ENCODE results near the gene SSTR5.
A peak's percentile ranks its signal among the peaks of the same experiment; 100 is the strongest.
"Not testable (repeated sequence)": the region's sequence is repeated elsewhere in the genome, so short reads cannot be mapped to it uniquely, and the experiment has no call there.

The SSTR5 gene

GRCh38 chr16:1072526-1073261, at the start of gene SSTR5:
Gene SSTR5, plus strand, starts transcription at chr16:1072747. Its CDS starts 6,122 bp downstream, at chr16:1078869.
- DNase-seq (ENCODE audit: low read depth): no peak
- TF ChIP-seq, protein P1, sequence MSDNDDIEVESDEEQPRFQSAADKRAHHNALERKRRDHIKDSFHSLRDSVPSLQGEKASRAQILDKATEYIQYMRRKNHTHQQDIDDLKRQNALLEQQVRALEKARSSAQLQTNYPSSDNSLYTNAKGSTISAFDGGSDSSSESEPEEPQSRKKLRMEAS (IDR thresholded peaks at IDR 0.05; ENCODE audit: low read depth, low read length): no peak
- no peak for TF ChIP-seq POLR2A (IDR thresholded peaks at IDR 0.05; ENCODE audit: extremely low read depth, insufficient read length)
- TF ChIP-seq, protein P2, sequence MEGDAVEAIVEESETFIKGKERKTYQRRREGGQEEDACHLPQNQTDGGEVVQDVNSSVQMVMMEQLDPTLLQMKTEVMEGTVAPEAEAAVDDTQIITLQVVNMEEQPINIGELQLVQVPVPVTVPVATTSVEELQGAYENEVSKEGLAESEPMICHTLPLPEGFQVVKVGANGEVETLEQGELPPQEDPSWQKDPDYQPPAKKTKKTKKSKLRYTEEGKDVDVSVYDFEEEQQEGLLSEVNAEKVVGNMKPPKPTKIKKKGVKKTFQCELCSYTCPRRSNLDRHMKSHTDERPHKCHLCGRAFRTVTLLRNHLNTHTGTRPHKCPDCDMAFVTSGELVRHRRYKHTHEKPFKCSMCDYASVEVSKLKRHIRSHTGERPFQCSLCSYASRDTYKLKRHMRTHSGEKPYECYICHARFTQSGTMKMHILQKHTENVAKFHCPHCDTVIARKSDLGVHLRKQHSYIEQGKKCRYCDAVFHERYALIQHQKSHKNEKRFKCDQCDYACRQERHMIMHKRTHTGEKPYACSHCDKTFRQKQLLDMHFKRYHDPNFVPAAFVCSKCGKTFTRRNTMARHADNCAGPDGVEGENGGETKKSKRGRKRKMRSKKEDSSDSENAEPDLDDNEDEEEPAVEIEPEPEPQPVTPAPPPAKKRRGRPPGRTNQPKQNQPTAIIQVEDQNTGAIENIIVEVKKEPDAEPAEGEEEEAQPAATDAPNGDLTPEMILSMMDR (IDR thresholded peaks at IDR 0.05; ENCODE audit: low read depth, low read length): no peak
- no peak for TF ChIP-seq MYC (IDR thresholded peaks at IDR 0.05; ENCODE audit: low read depth, low read length)
- H3K4me3 ChIP-seq (ENCODE audit: low read depth, low read length): no peak within 1 kb of the TSS

GRCh38 chr16:1024138-1024537, 48.4 kb upstream of the SSTR5 start:
- no peak overlapping the region for H3K4me3 ChIP-seq (ENCODE audit: low read depth, low read length)
- no peak for DNase-seq (ENCODE audit: low read depth)
- TF ChIP-seq, protein P2 (IDR thresholded peaks at IDR 0.05; ENCODE audit: low read depth, low read length): no peak
- TF ChIP-seq, protein P1 (IDR thresholded peaks at IDR 0.05; ENCODE audit: low read depth, low read length): no peak
- no peak for TF ChIP-seq MYC (IDR thresholded peaks at IDR 0.05; ENCODE audit: low read depth, low read length)
- no peak for TF ChIP-seq POLR2A (IDR thresholded peaks at IDR 0.05; ENCODE audit: extremely low read depth, insufficient read length)

DNA sequence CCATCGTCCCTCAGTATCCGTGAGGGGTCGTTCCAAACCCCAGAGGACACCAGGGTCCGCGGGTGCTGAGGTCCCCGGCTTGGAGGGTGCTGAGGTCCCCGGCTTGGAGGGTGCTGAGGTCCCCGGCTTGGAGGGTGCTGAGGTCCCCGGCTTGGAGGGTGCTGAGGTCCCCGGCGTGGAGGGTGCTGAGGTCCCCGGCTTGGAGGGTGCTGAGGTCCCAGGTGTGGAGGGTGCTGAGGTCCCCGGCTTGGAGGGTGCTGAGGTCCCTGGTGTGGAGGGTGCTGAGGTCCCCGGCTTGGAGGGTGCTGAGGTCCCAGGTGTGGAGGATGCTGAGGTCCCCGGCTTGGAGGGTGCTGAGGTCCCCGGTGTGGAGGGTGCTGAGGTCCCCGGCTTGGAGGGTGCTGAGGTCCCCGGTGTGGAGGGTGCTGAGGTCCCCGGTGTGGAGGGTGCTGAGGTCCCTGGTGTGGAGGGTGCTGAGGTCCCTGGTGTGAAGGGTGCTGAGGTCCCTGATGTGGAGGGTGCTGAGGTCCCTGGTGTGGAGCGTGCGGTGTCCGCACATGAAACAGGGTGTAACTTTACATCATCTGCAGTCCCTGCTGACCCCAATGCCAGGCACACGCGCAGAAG, 47.3 kb upstream of the SSTR5 start:
- H3K4me3 ChIP-seq (ENCODE audit: low read depth, low read length): not testable (repeated sequence)
- DNase-seq (ENCODE audit: low read depth): peak; percentile 45

- TF ChIP-seq, protein P2 (IDR thresholded peaks at IDR 0.05; ENCODE audit: low read depth, low read length): no peak
- TF ChIP-seq, protein P1 (IDR thresholded peaks at IDR 0.05; ENCODE audit: low read depth, low read length): no peak
- TF ChIP-seq MYC (IDR thresholded peaks at IDR 0.05; ENCODE audit: low read depth, low read length) (no peak), POLR2A (IDR thresholded peaks at IDR 0.05; ENCODE audit: extremely low read depth, insufficient read length) (no peak)
- no peak for DNase-seq (ENCODE audit: low read depth)
- no peak overlapping the region for H3K4me3 ChIP-seq (ENCODE audit: low read depth, low read length)
Observed at GRCh38 chr16:1026057-1026783, 46.3 kb upstream of the SSTR5 start.

GRCh38 chr16:1026784-1027500, 45.6 kb upstream of the SSTR5 start:
- no peak overlapping the region for H3K4me3 ChIP-seq (ENCODE audit: low read depth, low read length)
- TF ChIP-seq, protein P1 (IDR thresholded peaks at IDR 0.05; ENCODE audit: low read depth, low read length): no peak
- no peak for TF ChIP-seq MYC (IDR thresholded peaks at IDR 0.05; ENCODE audit: low read depth, low read length)
- TF ChIP-seq, protein P2 (IDR thresholded peaks at IDR 0.05; ENCODE audit: low read depth, low read length): no peak
- TF ChIP-seq POLR2A (IDR thresholded peaks at IDR 0.05; ENCODE audit: extremely low read depth, insufficient read length): no peak
- no peak for DNase-seq (ENCODE audit: low read depth)
